ENCODE measurements around the gene SLC16A11. TPM values are rescaled to one million over a fixed set of nuclear protein-coding genes. Genes with fewer than 3 reads are reported as not detected.

The SLC16A11 gene
- total RNA-seq, 1 donor from 2014 or later, result 0.38 TPM

DNA sequence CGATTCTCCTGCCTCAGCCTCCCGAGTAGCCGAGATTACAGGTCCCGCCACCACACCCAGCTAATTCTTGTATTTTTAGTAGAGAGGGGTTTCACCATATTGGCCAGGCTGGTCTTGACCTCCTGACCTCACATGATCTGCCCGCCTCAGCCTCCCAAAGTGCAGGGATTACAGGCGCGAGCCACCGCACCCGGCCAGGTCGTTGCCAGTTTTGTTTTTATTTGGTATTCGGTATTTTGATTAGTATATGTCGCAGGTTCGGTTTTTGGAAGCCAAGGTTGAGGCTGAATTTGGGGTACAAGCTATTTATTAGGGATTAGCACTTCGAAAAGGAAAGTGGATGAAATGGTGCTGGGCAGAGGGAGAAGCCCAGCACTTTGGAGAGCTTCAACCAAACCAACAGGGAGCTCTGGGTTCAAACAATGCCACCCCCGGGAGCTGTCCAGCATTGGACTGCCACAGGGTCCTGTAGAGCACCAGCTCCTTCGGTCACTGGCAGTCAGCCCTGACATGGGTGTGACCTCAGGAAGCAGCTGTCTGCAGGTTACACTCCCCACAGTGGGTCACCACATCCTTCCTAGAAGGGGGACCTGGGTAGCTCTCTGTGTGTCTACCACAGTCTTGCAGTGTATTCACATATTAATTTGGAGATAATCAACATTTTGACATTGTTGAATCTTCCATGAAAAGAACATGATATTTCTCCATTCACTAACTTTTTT is 37.6 kb upstream of the SLC16A11 start:
- H3K4me1 ChIP-seq, result no peaks in the 10 kb centered on the region
- intact Hi-C loops (cut with micrococcal nuclease), result no loop called here
- peaks cover 21% of the 10 kb centered on the region for H3K27me3 ChIP-seq (ENCODE audit: low read depth)
- TF ChIP-seq, protein P1, sequence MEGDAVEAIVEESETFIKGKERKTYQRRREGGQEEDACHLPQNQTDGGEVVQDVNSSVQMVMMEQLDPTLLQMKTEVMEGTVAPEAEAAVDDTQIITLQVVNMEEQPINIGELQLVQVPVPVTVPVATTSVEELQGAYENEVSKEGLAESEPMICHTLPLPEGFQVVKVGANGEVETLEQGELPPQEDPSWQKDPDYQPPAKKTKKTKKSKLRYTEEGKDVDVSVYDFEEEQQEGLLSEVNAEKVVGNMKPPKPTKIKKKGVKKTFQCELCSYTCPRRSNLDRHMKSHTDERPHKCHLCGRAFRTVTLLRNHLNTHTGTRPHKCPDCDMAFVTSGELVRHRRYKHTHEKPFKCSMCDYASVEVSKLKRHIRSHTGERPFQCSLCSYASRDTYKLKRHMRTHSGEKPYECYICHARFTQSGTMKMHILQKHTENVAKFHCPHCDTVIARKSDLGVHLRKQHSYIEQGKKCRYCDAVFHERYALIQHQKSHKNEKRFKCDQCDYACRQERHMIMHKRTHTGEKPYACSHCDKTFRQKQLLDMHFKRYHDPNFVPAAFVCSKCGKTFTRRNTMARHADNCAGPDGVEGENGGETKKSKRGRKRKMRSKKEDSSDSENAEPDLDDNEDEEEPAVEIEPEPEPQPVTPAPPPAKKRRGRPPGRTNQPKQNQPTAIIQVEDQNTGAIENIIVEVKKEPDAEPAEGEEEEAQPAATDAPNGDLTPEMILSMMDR (IDR thresholded peaks at IDR 0.05; ENCODE audit: borderline replicate concordance), result no peak
- DNase-seq, result no peak
- H3K36me3 ChIP-seq, result no peaks in the 10 kb centered on the region
- H3K4me3 ChIP-seq, result no peak overlapping the region
- H3K27ac ChIP-seq (replicated peaks), result no peak overlapping the region
- no peaks in the 10 kb centered on the region for H3K9me3 ChIP-seq (replicated peaks)

DNA sequence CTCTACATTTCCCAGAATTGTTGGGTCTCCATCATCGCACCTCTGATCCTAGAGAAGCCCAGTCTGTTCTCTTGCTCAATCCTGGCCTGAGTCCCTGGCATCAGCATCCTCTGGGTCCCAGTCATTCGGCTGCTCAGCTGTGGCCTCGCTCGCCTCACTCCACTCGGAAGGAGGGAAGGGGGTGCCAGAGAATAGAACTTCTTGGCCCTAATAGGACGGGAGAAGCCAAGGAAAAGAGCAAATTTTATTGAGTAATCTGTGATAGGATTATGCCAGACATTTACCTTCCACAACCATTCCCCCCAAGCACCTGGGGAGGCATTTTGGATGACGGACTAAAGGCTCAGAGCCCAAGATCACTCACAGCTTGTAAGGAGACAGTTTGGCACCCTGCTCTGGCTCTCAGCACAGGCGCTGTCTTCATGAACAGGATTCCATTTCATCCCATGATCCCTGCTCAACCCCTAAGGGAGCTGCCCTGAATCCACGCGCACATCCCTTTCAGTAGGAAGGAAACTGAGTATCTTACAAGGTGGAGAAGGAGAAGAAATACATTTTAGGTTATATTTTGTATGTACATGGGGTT is 36.7 kb upstream of the SLC16A11 start:
- no peaks in the 10 kb centered on the region for H3K36me3 ChIP-seq
- TF ChIP-seq, protein P1 (IDR thresholded peaks at IDR 0.05; ENCODE audit: borderline replicate concordance), result no peak
- H3K27ac ChIP-seq (replicated peaks), result peak overlapping the region; percentile 60

DNA sequence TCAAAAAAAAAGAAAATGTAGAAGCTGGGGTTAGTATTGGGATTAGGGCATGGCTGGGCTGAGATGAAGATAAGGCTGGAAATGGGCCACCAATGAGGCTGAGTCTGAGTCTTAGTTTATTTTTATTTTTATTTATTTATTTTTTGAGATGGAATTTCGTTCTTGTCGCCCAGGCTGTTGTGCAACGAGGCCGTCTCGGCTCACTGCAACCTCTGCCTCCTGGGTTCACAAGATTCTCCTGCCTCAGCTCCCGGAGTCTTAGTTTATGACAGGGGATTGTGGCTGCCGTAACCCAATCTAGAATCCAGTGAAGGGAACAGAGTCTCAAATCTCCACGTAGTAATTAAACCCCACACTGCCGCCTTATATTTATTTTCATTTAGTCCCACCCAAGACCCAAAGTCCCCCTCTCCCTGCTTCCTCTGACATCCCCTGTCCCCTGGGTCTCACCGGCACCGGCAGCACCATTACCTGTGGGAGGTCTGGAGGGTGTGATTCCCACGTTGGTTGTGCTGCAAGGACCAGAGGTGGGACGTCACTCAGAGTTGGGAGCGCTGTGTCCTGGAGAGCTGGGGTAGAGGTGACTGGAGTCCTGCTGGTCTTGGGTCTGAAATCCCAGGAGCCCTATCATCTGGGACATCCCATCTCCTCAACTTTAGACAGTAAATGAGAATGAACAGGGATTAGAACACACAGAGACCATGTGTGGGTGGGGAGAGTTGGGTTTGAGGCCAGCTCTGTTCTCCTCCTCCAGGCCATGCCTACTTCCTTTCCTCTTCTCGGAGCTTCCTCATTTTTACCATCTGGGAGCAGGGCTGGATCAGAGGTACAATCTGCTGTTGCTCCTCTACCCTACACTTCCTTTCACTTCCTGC is 35.9 kb upstream of the SLC16A11 start, which contains the start of gene CLEC10A:
TSS of gene CLEC10A (minus strand) at position 671 of the 875 bp plus-strand sequence. CDS start 1,439 bp downstream, outside the sequence.
- intact Hi-C loops (cut with micrococcal nuclease), result no loop called here

More for the DNA sequence above, 36.7 kb upstream of the SLC16A11 start:
- Histone ChIP-seq H3K9me3 (replicated peaks) (no peaks in the 10 kb centered on the region), H3K4me1 (no peaks in the 10 kb centered on the region), H3K4me3 (no peak overlapping the region), H3K27me3 (ENCODE audit: low read depth) (peaks cover 12% of the 10 kb centered on the region)
- peak; percentile 58 for DNase-seq
- intact Hi-C loops (cut with micrococcal nuclease), result no loop called here

DNA sequence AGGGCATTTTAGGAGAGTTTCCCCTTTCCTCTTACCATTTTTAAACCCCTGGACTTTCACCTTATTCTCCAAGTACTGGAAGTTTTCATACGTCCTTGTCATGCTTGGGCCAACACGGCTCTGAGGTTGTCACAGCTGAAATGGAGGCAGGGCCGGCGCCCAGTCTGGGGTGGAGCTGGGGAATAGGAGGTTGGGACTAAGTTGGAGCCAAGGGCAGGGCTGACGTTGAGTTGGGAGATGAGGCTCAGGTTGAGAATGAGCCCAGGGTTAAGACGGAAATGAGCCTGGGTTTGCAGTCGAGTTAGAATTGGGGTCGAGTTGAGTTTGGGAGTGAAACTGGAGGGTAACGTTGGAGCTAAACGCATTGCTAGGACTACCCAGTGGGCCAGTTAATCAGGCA is 34.8 kb upstream of the SLC16A11 start:
- Histone ChIP-seq H3K27me3 (ENCODE audit: low read depth) (peaks cover 13% of the 10 kb centered on the region), H3K9me3 (replicated peaks) (no peaks in the 10 kb centered on the region), H3K27ac (replicated peaks) (no peak overlapping the region), H3K36me3 (no peaks in the 10 kb centered on the region), H3K4me1 (no peaks in the 10 kb centered on the region), H3K4me3 (peak overlapping the region; percentile 17)
- TF ChIP-seq, protein P1 (IDR thresholded peaks at IDR 0.05; ENCODE audit: borderline replicate concordance), result no peak
- DNase-seq, result no peak
- intact Hi-C loops (cut with micrococcal nuclease), result no loop called here

More for the DNA sequence above, 35.9 kb upstream of the SLC16A11 start, which contains the start of gene CLEC10A:
- Histone ChIP-seq H3K4me3 (peak within 1 kb of the TSS; percentile 33), H3K27me3 (ENCODE audit: low read depth) (peaks cover 7% of the 10 kb centered on the region), H3K9me3 (replicated peaks) (no peaks in the 10 kb centered on the region), H3K36me3 (no peaks in the 10 kb centered on the region), H3K4me1 (no peaks in the 10 kb centered on the region), H3K27ac (replicated peaks) (peak within 1 kb of the TSS; percentile 60)
- DNase-seq, result no peak
- TF ChIP-seq, protein P1 (IDR thresholded peaks at IDR 0.05; ENCODE audit: borderline replicate concordance), result no peak

DNA sequence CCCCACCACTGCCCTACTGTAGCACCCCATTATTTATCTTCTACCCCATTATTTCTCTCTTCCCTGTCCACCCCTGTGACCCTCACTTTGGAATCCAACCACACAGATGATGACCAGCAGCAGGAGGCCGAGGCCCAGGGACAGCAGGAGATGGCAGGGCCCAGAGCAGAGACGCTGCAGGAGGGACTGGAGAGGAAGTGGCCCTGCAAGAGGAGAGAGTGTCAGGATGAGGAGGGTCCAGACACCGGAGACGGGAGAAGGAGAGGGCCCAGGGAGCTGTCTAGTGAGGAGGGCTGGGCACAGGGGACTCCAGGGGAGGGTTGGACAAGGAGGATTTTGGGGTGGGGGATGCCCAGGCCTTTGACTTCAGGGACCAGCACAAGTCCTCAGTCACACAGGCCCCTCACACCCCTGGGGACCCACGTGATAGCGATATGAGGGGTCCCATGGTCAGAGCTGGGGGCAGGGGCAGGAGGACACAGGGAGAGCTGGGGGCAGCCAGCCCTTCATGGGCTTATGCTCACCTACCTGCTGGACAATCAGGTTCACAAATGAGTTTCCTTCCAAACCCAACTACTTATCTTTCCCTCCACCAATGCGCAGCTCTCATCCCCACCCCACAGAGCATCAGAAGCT is 34.1 kb upstream of the SLC16A11 start:
- no peaks in the 10 kb centered on the region for H3K9me3 ChIP-seq (replicated peaks)
- H3K4me3 ChIP-seq, result peak overlapping the region; percentile 17
- no peak for DNase-seq
- intact Hi-C loops (cut with micrococcal nuclease), result no loop called here
- TF ChIP-seq, protein P1 (IDR thresholded peaks at IDR 0.05; ENCODE audit: borderline replicate concordance), result no peak
- no peaks in the 10 kb centered on the region for H3K4me1 ChIP-seq
- H3K27me3 ChIP-seq (ENCODE audit: low read depth), result peaks cover 13% of the 10 kb centered on the region
- H3K27ac ChIP-seq (replicated peaks), result no peak overlapping the region
- no peaks in the 10 kb centered on the region for H3K36me3 ChIP-seq

Measured in left ventricle myocardium inferior (tissue), 1 donor.